Limb (tissue), 2 donors: ENCODE data around the gene FBXL19.
"Not testable (repeated sequence)": the region's sequence is repeated elsewhere in the genome, so short reads cannot be mapped to it uniquely, and the experiment has no call there.

Experiments
- DNase-seq, 2 donors: peaks; one replicate each; pipeline ENCODE4 v3.0.0-alpha.2; 2016; ENCODE audit errors: extremely low spot score in 2 of 2

Gene FBXL19

GRCh38 chr16:30922420-30922959 is 882 bp upstream of the FBXL19 start:
- DNase-seq, result peak; percentile 99 to 100

GRCh38 chr16:30922960-30923535 is 324 bp upstream of the FBXL19 start:
- DNase-seq, result peak; percentile 99 to 100

GRCh38 chr16:30924076-30924912 is 922 bp downstream of the FBXL19 start:
- no peak for DNase-seq

GRCh38 chr16:30924913-30925631 is 1.7 kb downstream of the FBXL19 start:
- DNase-seq, result no peak

- no peak for DNase-seq
Measured at GRCh38 chr16:30925632-30925987, 2.2 kb downstream of the FBXL19 start.

GRCh38 chr16:30925995-30926811 is 2.8 kb downstream of the FBXL19 start:
- DNase-seq, result no peak

- no peak for DNase-seq
Measured at GRCh38 chr16:30926937-30927788, 3.8 kb downstream of the FBXL19 start.

GRCh38 chr16:30927789-30928378 is 4.5 kb downstream of the FBXL19 start:
- peak; percentile 63 to 81 for DNase-seq

- DNase-seq, result peak in 1 of 2 donors; percentile 47
Measured at GRCh38 chr16:30928390-30928789, 5.0 kb downstream of the FBXL19 start.

- DNase-seq, result no peak
Measured at GRCh38 chr16:30929167-30929566, 5.8 kb downstream of the FBXL19 start.

GRCh38 chr16:30930160-30930571 is 6.8 kb downstream of the FBXL19 start:
- DNase-seq, result no peak

GRCh38 chr16:30931068-30931650 is 7.8 kb downstream of the FBXL19 start:
- no peak for DNase-seq

- DNase-seq, result no peak
Measured at GRCh38 chr16:30934827-30935557, 11.6 kb downstream of the FBXL19 start.

GRCh38 chr16:30937692-30938091 is 14.3 kb downstream of the FBXL19 start:
- no peak for DNase-seq

GRCh38 chr16:30939571-30939970 is 16.2 kb downstream of the FBXL19 start:
- DNase-seq, result not testable (repeated sequence)

GRCh38 chr16:30941600-30942425 is 18.4 kb downstream of the FBXL19 start:
- peak; percentile 21 to 71 for DNase-seq

GRCh38 chr16:30942426-30942806 is 19.0 kb downstream of the FBXL19 start:
- no peak for DNase-seq

GRCh38 chr16:30944352-30944751 is 21.0 kb downstream of the FBXL19 start:
- DNase-seq, result no peak
